Middle frontal gyrus (tissue), 1 donor: ENCODE data around the gene EIF3L.
"Not testable (repeated sequence)": the region's sequence is repeated elsewhere in the genome, so short reads cannot be mapped to it uniquely, and the experiment has no call there.

Experiments
- DNase-seq: peaks from one replicate; pipeline ENCODE4 v3.0.0-alpha.2; 2015; ENCODE audit warnings: low spot score; ENCODE audit errors: extremely low spot score

Gene EIF3L

DNA sequence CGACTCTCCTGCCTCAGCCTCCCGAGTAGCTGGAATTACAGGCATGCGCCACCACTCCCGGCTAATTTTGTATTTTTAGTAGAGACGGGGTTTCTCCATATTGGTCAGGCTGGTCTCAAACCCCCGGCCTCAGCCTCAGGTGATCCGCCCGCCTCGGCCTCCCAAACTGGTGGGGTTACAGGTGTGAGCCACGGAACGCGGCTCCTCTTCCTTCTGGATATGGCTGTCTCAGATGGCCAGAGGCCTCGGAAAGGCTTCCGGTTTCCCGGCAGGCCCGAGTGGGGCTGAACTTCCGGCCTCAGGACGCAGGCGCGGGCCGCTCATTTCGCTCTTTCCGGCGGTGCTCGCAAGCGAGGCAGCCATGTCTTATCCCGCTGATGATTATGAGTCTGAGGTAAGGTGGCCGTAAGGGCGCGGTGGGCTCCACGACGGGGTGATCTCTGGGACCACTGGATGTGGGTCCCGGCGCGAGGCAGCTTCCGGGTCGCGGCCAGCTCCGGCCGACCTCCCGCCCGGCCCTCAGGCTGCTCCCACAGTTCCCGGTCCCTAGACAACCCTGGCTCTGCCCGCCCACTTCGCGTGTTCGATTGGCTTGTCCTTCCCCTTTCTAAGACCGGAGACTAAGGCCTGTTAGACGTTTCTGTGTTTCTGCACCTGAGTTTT lies at the start of gene EIF3L:
Gene EIF3L (plus strand): TSS at position 331 of the 663 bp plus-strand sequence. CDS start 31 bp downstream, at position 362.
- DNase-seq, result peak; percentile 93

DNA sequence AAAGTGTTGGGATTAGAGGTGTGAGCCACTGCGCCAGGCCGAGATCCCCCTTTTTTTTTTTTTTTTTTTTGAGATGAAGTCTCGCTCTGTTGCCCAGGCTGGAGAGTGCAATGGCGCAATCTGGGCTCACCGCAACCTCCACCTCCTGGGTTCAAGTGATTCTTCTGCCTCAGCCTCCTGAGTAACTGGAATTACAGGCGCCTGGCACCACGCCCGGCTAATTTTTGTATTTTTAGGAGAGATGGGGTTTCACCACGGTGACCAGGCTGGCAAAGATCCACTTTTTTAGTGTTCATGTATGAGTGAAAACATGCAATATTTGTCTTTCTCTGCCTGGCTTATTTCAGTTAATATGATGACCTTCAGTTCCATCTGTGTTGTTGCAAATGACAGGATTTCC lies 49.2 kb upstream of the EIF3L start:
- not testable (repeated sequence) for DNase-seq

DNA sequence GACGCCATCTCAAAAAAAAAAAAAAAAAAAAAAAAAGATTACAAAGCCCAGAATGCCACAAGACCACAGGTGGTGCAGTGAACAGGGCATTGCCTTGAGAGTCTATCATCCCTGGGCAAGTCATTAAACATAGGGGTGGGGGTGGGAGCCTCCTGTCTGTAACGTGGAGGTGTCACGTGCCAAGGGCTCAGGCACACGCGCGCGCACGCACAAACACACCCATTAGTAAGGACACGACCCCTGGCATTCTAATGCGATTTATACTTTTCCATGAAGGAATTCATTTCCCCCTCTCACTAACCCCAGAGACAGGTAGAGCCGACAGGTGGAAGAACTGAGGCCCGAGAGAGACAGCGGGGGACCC lies 47.3 kb upstream of the EIF3L start:
- DNase-seq, result no peak

DNA sequence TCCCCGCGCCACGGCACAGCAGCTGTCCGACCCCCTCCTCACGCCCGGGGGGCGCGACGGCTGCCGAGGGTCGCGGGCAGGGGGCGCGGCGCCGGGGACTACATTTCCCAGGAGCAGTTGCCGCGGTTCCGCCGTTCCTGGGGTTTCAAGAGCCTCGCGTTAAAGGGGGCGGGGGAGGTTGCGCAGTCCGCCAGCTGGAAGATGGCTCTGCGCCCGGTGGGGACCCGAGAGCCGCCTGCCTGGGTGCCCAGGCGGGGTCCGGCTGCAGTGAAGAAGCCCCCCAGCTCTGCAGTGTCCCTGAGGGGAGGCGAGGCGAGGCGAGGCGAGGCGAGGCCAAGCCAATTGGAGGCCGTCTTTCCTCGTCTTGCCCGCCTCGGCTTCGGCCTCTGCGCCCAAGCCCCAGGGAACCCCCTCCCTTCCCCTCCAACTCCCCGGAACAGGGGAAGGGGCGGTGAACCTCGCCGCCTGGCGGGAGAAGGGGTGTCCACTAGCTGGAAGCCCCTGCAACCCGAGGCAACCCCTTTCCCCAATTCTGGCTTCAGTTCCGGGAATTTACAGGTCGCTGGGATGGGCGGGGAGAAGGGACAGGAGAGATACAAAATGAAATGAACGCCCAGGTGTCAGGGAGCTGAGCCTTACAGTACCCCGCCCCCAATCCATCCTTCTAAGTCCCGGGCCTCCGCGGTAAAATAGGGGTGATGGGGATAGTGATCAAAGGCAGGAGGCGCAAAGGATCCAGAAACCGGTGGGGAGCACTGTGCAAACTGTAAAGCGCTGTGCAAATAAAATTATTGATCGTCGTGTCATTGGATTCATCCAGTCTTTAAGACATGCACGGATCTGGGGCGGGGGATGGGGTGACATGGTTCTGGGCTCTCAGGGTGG lies 46.7 kb upstream of the EIF3L start:
- DNase-seq, result no peak

DNA sequence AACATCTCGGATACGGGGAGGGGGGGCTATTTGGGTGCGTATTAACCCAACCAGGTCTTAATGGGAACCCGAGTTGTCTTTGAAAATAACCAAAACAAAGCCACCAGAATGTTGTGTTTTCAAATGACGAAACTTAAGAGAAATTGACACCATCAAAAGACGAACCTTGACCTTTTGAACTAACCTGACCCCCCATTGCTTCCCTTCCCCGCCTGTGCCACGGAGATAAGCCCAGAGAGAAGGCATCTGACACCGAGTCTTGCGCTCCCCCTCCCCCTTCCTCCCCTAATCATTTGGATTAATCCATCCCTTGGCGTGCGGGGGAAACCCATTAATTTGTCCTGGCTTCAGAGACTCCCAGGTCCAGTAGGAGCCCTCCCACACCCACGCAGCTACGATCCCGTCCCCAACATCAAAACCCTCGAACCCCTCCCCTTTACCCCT lies 46.0 kb upstream of the EIF3L start:
- no peak for DNase-seq

DNA sequence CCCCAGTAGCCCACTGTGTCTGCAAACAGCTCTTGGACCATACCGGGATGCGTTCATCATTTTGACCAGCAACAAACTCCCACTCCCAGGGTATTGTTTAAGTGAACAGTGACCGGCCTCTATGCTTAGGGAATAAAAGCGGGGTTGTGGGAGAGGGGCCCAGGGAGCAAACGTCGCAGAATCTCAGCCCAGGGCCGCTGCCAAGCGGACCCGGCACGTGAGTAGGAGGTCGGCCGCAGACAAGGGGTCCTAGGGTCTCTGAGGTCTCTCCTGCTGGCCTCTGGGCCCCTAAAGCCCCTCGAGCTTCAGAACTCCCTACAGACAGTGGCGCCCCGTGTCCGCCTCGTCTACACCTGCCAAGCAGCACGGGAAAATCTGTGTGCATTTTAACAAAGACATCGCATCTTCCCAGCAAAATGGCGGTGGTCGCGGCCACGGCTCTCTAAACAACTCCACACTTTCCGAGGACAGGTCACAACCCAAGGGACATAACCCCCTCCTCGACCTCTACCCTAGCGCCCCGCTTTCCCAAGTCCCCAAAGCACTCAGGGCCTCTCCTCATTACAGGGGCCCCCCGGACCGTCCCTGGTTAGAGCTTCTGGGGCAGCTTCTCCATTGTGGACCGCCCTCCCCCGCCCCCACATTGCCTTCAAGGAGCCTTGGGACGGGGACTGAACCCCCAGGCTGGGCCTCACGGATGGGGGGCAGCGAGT lies 45.4 kb upstream of the EIF3L start:
- no peak for DNase-seq

DNA sequence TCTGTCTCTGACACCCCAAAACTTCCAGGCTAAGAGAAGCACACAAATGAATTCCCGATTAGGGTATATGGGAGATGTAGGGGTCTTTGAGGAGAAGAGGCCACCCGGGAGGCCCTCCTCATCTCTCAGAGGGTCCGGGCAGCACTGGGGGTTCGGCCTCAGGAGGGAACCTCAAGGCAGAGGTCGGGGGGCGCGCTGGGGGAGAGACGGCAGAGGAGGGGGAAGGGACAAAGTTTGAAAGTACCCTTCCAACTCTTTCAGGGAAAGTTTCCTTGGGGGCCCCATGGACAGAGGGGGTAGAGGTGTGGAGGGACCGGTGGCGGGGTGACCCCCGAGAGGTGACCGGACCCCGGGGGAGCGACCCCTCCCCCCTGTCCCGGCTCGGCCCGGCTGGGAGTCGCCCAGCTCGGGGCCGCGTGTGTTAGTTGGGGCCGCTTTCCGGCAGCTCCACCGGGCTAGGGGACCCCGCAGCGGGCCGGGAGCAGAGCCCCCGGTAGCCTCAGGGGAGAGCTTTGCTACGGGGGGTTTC lies 44.8 kb upstream of the EIF3L start:
- DNase-seq, result no peak

DNA sequence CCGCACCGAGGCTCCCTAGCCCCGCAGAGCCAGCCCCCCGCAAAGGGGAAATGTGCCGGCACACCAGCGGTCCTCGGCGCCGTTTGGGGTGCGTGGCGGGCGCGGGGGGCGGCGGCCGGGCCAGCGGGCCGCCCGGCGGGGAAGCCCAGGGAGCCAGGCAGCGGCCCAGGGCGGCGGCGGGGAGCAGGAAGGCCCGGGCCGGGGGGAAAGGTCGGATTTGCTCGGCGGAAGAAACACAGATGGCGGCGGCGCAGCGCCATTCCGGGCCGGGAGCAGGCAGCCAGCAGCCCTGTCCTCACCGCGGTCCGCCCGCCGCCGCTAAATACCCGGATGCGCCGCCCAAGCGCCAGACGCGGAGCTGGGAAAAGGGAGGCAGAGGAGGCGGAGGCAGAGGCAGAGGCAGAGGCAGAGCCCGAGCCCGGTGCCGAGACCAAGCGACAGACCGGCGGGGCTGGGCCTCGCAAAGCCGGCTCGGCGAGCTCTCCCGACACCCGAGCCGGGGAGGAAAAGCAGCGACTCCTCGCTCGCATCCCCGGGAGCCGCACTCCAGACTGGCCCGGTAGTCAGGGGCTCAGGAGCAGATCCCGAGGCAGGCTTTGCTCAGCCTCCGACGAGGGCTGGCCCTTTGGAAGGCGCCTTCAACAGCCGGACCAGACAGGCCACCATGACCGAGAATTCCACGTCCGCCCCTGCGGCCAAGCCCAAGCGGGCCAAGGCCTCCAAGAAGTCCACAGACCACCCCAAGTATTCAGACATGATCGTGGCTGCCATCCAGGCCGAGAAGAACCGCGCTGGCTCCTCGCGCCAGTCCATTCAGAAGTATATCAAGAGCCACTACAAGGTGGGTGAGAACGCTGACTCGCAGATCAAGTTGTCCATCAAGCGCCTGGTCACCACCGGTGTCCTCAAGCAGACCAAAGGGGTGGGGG lies 44.1 kb upstream of the EIF3L start:
- DNase-seq, result peak; percentile 66

DNA sequence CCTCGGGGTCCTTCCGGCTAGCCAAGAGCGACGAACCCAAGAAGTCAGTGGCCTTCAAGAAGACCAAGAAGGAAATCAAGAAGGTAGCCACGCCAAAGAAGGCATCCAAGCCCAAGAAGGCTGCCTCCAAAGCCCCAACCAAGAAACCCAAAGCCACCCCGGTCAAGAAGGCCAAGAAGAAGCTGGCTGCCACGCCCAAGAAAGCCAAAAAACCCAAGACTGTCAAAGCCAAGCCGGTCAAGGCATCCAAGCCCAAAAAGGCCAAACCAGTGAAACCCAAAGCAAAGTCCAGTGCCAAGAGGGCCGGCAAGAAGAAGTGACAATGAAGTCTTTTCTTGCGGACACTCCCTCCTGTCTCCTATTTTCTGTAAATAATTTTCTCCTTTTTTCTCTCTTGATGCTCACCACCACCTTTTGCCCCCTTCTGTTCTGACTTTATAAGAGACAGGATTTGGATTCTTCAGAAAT lies 43.4 kb upstream of the EIF3L start:
- no peak for DNase-seq

DNA sequence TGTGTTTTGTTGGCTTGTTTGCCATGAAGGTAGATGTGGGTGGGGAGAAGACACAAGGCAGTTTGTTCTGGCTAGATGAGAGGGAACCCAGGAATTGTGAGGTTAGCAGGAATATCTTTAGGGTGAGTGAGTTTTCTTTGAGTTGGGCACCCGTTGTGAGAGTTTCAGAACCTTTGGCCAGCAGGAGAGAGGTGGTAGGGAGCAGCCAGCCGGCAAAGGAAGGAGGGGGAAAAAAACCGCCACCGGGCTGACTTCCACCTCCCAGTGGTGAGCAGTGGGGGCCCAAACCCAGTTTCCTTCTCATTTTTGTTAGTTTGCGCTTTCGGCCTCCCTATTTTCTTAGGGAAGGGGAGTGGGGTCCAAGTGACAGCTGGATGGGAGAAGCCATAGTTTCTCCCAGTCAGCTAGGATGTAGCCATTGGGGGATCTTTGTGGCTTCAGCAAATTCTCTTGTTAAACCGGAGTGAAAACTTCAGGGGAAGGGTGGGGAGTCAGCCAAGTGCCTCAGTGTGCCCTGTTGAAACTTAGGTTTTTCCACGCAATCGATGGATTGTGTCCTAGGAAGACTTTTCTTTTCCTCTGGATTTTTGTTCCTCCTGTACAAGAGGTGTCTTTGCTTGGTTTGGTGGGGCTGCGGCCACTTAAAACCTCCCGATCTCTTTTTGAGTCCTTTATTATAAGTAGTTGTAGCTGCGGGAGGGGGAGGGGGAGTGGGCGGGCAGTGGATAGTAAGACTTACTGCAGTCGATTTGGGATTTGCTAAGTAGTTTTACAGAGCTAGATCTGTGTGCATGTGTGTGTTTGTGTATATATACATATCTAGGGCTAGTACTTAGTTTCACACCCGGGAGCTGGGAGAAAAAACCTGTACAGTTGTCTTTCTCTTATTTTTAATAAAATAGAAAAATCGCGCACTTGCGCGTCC lies 42.5 kb upstream of the EIF3L start:
- DNase-seq, result no peak

DNA sequence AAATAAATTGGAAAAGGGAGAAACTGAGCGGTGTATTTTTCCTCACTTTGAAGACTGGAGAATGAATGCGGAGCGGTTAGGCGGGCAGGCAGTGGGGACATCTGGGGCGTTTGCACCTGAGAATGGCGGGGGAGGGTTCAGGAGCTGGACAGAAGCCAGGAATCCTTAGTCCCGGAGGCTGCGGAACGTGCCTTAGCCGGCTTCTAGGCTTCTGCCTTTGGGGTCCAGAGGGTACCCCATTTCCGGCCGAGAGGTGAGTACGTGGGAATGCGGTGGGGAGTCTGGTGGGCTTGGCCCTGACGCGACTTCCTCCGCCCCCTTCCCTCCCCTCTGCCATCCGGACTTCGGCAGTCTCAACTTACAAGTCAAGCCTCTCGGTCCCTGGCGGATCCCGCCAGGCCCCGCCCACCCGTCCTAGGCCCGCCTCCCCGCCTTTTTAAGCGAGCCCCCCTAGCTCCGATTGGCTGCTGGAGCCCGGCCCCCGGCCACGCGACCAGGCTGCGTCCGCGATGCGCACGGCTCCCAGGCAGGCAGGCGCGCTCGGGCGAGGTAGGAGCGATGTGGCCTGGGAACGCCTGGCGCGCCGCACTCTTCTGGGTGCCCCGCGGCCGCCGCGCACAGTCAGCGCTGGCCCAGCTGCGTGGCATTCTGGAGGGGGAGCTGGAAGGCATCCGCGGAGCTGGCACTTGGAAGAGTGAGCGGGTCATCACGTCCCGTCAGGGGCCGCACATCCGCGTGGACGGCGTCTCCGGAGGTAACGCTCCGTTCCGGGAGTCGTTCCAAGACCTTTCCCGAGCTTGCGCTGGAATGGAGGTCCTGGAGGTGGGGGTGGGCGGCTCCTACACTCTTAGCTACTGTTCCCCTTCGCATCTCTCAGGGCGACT lies 41.6 kb upstream of the EIF3L start, which contains the start of gene GCAT:
Gene GCAT (plus strand): TSS at position 525 of the 884 bp plus-strand sequence. CDS start 34 bp downstream, at position 559.
- peak; percentile 92 for DNase-seq

DNA sequence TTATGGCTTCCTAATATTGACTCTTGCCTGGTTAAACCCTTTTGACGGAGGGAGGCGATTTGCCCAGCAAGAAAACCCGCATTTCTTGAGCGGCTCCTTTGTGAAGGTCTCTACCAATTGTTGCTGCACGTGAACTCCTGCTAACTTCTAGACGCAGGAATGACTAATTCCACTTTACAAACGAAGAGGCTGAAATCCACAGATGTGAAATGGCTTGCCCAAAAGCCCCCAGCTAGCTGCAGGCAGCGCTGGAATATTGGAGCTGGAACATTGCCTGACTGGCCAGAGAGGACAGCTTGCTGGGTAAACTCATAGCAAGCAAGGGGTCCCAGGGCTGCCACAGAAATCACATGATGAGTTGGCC lies 40.9 kb upstream of the EIF3L start:
- DNase-seq, result no peak

DNA sequence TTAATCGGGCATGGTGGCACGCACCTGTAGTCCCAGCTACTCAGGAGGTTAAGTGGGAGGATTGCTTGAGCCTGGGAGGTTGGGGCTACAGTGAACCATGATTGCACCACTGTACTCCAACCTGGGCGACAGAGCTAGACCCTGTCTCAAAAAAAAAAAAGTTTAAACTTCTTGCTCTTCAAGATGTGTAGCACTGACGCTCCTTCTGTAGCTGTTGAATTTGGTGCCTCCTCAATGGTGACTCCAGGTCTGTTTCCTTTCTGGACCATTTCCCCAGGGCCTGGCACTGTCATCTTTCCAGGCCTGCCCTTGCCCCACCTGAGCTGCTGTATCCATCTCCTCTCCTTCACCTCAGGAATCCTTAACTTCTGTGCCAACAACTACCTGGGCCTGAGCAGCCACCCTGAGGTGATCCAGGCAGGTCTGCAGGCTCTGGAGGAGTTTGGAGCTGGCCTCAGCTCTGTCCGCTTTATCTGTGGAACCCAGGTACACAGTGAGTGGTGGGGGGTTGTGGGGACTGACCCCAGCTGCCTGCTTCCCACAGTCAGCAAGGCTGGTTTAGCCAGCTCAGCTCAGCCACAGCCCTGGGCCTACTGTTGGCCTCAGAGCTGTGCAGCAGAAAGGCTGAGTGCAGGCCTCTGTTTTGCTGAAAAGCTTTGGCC lies 39.4 kb upstream of the EIF3L start:
- DNase-seq, result no peak

DNA sequence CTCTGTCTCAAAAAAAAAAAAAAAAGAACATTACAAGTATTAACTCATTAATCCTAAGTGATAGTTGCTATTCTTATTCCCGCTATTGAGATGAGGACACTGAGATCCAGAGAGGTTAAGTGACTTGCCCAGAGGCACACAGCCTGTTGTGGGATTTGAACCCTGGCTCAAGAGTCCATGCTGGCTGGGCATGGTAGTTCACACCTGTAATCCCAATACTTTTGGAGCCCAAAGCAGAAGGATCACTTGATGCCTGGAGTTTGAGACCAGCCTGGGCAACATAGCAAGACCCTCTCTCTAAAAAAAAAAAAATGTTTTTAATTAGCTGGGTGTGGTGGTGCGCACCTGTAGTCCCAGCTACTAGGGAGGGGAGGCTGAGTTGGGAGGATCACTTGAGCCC lies 37.4 kb upstream of the EIF3L start:
- DNase-seq, result no peak

DNA sequence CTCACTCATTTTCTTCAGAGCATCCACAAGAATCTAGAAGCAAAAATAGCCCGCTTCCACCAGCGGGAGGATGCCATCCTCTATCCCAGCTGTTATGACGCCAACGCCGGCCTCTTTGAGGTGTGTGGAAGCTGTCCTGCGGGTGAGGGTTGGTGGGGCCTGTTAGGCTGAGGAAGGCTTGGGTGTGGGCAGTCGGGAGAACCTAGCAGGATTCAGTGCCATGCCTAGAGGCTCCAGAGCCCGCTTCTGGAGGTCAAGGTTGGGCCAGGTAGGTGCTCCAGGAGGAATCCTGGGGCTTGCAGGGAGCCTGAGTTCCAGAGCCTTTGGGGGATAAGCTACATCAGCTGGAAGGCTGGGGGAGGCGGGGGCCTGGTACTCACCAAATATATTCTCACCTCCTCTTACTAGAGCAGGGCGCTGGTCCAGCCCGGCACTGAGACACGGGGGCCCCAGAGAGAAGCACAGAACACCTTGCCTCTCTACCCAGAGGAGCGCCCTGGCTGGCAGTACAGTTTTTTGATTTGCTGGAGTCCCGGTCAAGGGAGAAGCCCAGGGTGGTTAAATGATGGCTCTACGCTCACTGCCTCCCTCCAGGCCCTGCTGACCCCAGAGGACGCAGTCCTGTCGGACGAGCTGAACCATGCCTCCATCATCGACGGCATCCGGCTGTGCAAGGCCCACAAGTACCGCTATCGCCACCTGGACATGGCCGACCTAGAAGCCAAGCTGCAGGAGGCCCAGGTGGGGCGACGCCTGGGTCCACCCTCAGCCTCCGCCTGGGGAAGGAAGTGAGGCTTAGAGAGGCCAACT lies 36.1 kb upstream of the EIF3L start:
- no peak for DNase-seq

DNA sequence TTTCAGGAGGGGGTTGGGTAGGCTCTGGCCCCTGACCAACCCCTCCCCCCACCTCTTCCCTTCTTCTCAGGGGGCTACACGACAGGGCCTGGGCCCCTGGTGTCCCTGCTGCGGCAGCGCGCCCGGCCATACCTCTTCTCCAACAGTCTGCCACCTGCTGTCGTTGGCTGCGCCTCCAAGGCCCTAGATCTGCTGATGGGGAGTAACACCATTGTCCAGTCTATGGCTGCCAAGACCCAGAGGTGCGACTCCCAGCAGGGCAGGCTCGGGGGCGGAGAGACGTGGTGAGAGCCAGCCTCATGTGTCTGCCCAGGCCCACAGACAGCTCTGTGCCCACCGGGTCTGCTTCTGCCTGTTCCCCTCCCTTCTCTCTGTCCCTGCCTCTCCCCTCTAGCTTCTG lies 33.6 kb upstream of the EIF3L start:
- DNase-seq, result no peak

DNA sequence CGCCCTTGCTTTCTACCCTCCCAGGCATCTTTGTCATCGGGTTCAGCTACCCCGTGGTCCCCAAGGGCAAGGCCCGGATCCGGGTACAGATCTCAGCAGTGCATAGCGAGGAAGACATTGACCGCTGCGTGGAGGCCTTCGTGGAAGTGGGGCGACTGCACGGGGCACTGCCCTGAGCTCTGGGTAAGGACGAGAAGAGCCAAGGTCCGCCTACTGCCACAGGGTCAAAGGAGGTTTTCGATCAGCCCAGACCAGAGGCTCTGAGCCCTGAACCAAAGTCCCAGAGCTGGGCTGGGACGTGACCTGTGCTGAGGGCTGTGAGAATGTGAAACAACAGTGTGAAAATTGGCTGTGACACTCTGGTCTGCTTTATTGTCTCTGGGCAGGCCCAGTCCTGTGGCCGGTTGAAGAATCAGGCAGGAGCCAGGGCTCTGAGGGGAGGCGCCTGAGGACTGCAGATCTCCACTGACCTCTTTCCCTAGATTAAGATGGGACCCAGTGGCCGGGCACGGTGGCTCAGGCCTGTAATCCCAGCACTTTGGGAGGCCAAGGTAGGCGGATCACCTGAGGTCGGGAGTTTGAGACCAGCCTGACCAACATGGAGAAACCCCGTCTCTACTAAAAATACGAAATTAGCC lies 32.6 kb upstream of the EIF3L start:
- no peak for DNase-seq
